RWPE2 (cell line): Measurements from ENCODE around the gene CLIC5.
A peak's percentile ranks its signal among the peaks of the same experiment; 100 is the strongest.

Experiments
- ATAC-seq: fragments of 200-7000 bp; cut with Tn5 transposase; 3 replicates; pipeline ENCODE4 v1.9.1; 2021; ENCODE audit warnings: low read depth
- DNase-seq: peaks from one replicate; pipeline ENCODE4 v3.0.0-alpha.2; 2020; ENCODE audit warnings: low spot score
- H3K27ac ChIP-seq: fragments of 450-650 bp; 2 replicates; pipeline ENCODE4 v1.5.1; 2017; ENCODE audit warnings: mild to moderate bottlenecking; ENCODE audit not compliant: poor library complexity, severe bottlenecking
- H3K27me3 ChIP-seq: fragments of 250-450 bp; sonication (Bioruptor Pico); 2 replicates; pipeline ENCODE4 v1.5.1; 2021; ENCODE audit warnings: mild to moderate bottlenecking, moderate library complexity; ENCODE audit not compliant: insufficient read depth, poor library complexity, severe bottlenecking
- H3K36me3 ChIP-seq: fragments of 250-450 bp; sonication (Bioruptor Pico); 2 replicates; pipeline ENCODE4 v1.5.1; 2020; ENCODE audit warnings: low read depth, mild to moderate bottlenecking, moderate library complexity
- H3K4me1 ChIP-seq: fragments of 250-450 bp; sonication (Bioruptor Pico); 2 replicates; pipeline ENCODE4 v1.5.1; 2021; ENCODE audit warnings: mild to moderate bottlenecking, moderate library complexity; ENCODE audit not compliant: insufficient read depth, poor library complexity, severe bottlenecking
- H3K4me3 ChIP-seq: fragments of 250-450 bp; sonication (Bioruptor Pico); 2 replicates; pipeline ENCODE4 v1.5.1; 2021; ENCODE audit warnings: mild to moderate bottlenecking, moderate library complexity; ENCODE audit not compliant: severe bottlenecking
- H3K9me3 ChIP-seq: fragments of 250-450 bp; sonication (Bioruptor Pico); 2 replicates; pipeline ENCODE4 v1.5.1; 2021; ENCODE audit warnings: mild to moderate bottlenecking, moderate library complexity; ENCODE audit not compliant: severe bottlenecking
- CTCF ChIP-seq: fragments of 450-650 bp; IDR thresholded peaks from one replicate; pipeline ENCODE4 v1.5.1; 2017; ENCODE audit warnings: mild to moderate bottlenecking, moderate library complexity; ENCODE audit not compliant: poor library complexity, severe bottlenecking

CLIC5 gene

GRCh38 chr6:45836438-45836824 is 179.2 kb downstream of the CLIC5 start:
- Histone ChIP-seq H3K4me3 (no peak overlapping the region), H3K9me3 (no peaks in the 10 kb centered on the region), H3K27ac (no peak overlapping the region), H3K4me1 (peaks cover 6% of the 10 kb centered on the region), H3K27me3 (no peaks in the 10 kb centered on the region), H3K36me3 (no peaks in the 10 kb centered on the region)
- DNase-seq, result no peak
- TF ChIP-seq CTCF, result no peak
- ATAC-seq, result no peak

GRCh38 chr6:45835721-45836437 is 179.8 kb downstream of the CLIC5 start:
- Histone ChIP-seq H3K27me3 (no peaks in the 10 kb centered on the region), H3K27ac (no peak overlapping the region), H3K4me3 (no peak overlapping the region), H3K4me1 (peaks cover 6% of the 10 kb centered on the region), H3K36me3 (no peaks in the 10 kb centered on the region), H3K9me3 (no peaks in the 10 kb centered on the region)
- no peak for TF ChIP-seq CTCF
- ATAC-seq, result 0 out of 3 replicates have a peak, but pooled peaks have one; percentile 35
- DNase-seq, result no peak

DNA sequence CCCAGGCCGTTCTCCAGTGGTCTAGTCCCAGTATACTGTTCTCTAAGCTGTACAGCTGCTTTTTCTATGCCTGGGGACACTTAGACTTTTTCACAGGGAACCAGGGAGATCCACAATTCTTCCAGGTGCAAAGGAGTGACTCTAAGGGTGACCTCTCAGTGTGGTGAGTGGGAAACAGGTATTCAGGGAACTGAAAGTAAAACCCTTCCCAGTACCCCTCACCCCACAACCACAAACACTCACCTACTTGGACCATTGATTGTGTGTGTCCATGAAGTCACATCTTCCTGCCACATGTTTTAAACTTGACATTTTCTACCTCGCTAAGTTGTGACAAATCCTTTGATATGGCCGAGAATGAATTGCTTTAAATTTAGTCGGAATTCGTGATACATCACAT is 183.6 kb downstream of the CLIC5 start:
- Histone ChIP-seq H3K4me3 (no peak overlapping the region), H3K27me3 (no peaks in the 10 kb centered on the region), H3K27ac (no peak overlapping the region), H3K9me3 (no peaks in the 10 kb centered on the region), H3K36me3 (no peaks in the 10 kb centered on the region), H3K4me1 (peaks cover 6% of the 10 kb centered on the region)
- no peak for DNase-seq
- no peak for TF ChIP-seq CTCF
- ATAC-seq, result no peak
